GM12872 (cell line): Measurements from ENCODE around the gene SPOCK1.

ENCODE experiments used
- CTCF ChIP-seq: IDR thresholded peaks from 3 replicates; pipeline ENCODE4 v1.5.1; 2011; ENCODE audit warnings: low read depth, mild to moderate bottlenecking, low read length, moderate library complexity; ENCODE audit not compliant: insufficient read depth

SPOCK1 gene

GRCh38 chr5:137280656-137281055 lies 218.5 kb downstream of the SPOCK1 start:
- TF ChIP-seq CTCF, result no peak

- no peak for TF ChIP-seq CTCF
These were observed 219.4 kb downstream of the SPOCK1 start for GRCh38 chr5:137279521-137280231.

- no peak for TF ChIP-seq CTCF
These were observed 220.7 kb downstream of the SPOCK1 start for GRCh38 chr5:137278476-137278875.

- no peak for TF ChIP-seq CTCF
These were observed 224.0 kb downstream of the SPOCK1 start for GRCh38 chr5:137275083-137275482.

GRCh38 chr5:137273511-137273910 lies 225.6 kb downstream of the SPOCK1 start:
- no peak for TF ChIP-seq CTCF

GRCh38 chr5:137272831-137273230 lies 226.3 kb downstream of the SPOCK1 start:
- no peak for TF ChIP-seq CTCF

- no peak for TF ChIP-seq CTCF
These were observed 229.2 kb downstream of the SPOCK1 start for GRCh38 chr5:137269946-137270345.
